ENCODE data around the gene MCTS1. TPM values are rescaled to one million over a fixed set of nuclear protein-coding genes. Genes with fewer than 3 reads are reported as not detected.

MCTS1 gene
- total RNA-seq (10 to 100 TPM; 17.6 to 55.6 (median 27.3) TPM), polyA plus RNA-seq (10 to 100 TPM; 55.8 to 76.3 TPM), total RNA-seq (14.4 reads per million, percentile 43 among the genes with 10 or more reads in this experiment)

GRCh38 chrX:120603707-120604360 lies at the start of gene MCTS1:
TSS of gene MCTS1 (plus strand) at chrX:120604101. CDS start at chrX:120604237, 136 bp downstream.
- H3K4me3 Mint-ChIP-seq, result peak within 1 kb of the TSS; percentile 91 to 99 (median 96)
- ChIA-PET POLR2A (interaction anchor here (0.6 to 4.1 kb wide), 18 partner anchors 11 to 907 kb away, joined by 3 to 111 read pairs (median 4); partner anchors contain the start of genes C1GALT1C1 and CUL4B), CTCF (interaction anchor here (0.5 to 1.3 kb wide), 3 partner anchors 8 to 238 kb away, joined by 3 read pairs; no protein-coding TSS in a partner anchor)
- Histone ChIP-seq H3K9me3 (ENCODE audit: control insufficient read depth in 2 of 3, low read length in 3 of 3) (no peaks in the 10 kb centered on the region), H3K36me3 (ENCODE audit: control insufficient read depth in 2 of 3, insufficient read depth in 3 of 3, low read length in 3 of 3) (peaks cover 0 to 7% (median 3%) of the 10 kb centered on the region in 3 experiments), H3K27ac (ENCODE audit: low read depth, low read length) (peak within 1 kb of the TSS; percentile 87), H3K4me1 (ENCODE audit: control insufficient read depth in 2 of 2, insufficient read depth in 2 of 2, low read length in 2 of 2) (peaks cover 6 to 10% of the 10 kb centered on the region in 2 donors), H3K27me3 (ENCODE audit: control insufficient read depth in 2 of 2, insufficient read depth in 2 of 2, low read length in 2 of 2) (no peaks in the 10 kb centered on the region), H3K4me3 (ENCODE audit: low read length) (peak within 1 kb of the TSS; percentile 55)
- intact Hi-C loops (cut with micrococcal nuclease), result loop anchor here (1.0 to 10.0 kb wide), 6 partner anchors 26 to 359 kb away; partner anchors contain the start of genes C1GALT1C1 (in 2 of the 2) and CUL4B (in 1 of the 2)
- H3K36me3 Mint-ChIP-seq, result peaks cover 0 to 4% (median 0%) of the 10 kb centered on the region in 5 donors
- DNase-seq, result peak; percentile 40 to 91 (median 82)
- peaks cover 0 to 19% (median 10%) of the 10 kb centered on the region in 7 donors for H3K4me1 Mint-ChIP-seq
- peak; percentile 95 for ATAC-seq
- peaks cover 0 to 5% (median 0%) of the 10 kb centered on the region in 11 donors for H3K9me3 Mint-ChIP-seq
- peaks cover 0 to 7% (median 0%) of the 10 kb centered on the region in 5 donors for H3K27me3 Mint-ChIP-seq
- H3K27ac Mint-ChIP-seq, result peak within 1 kb of the TSS; percentile 96 to 99 (median 98)

DNA sequence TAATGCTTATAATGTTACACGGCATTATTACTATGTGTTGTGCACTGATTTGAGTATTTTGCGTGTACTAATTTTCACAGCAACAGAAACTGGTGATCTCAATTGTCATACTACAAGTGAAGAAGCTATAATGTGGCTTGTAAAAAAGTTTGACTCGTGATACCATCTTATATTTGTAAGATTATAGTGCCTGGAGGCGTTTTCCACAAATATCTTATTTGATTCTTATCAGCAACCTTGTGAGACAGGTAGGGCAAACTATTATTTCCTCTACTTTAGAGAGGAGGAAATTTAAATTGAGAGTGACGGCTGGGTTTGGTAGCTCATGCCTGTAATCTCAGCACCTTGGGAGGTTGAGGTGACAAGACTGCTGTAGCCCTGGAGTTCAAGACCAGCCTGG lies 47.6 kb upstream of the MCTS1 start:
- ChIA-PET CTCF (interaction anchor here (0.5 kb wide), 1 partner anchor 104 kb away, joined by 4 read pairs; no protein-coding TSS in a partner anchor), POLR2A (interaction anchor here (1.3 to 1.8 kb wide), 2 partner anchors 48 to 107 kb away, joined by 5 to 8 read pairs; partner anchors contain the start of gene MCTS1)
- Mint-ChIP-seq H3K36me3 (peaks cover 0 to 10% (median 0%) of the 10 kb centered on the region in 5 donors), H3K9me3 (no peaks in the 10 kb centered on the region), H3K27ac (peak overlapping the region in 4 of 9 donors; percentile 36 to 59 (median 48)), H3K4me3 (peak overlapping the region in 9 of 10 donors; percentile 21 to 71 (median 41)), H3K4me1 (peaks cover 0 to 43% (median 29%) of the 10 kb centered on the region in 7 donors), H3K27me3 (no peaks in the 10 kb centered on the region)
- Histone ChIP-seq H3K4me3 (ENCODE audit: low read length) (no peak overlapping the region), H3K9me3 (ENCODE audit: control insufficient read depth in 2 of 3, low read length in 3 of 3) (no peaks in the 10 kb centered on the region), H3K27me3 (ENCODE audit: control insufficient read depth in 2 of 2, insufficient read depth in 2 of 2, low read length in 2 of 2) (no peaks in the 10 kb centered on the region), H3K36me3 (ENCODE audit: control insufficient read depth in 2 of 3, insufficient read depth in 3 of 3, low read length in 3 of 3) (peaks cover 0 to 4% (median 0%) of the 10 kb centered on the region in 3 experiments), H3K4me1 (ENCODE audit: control insufficient read depth in 2 of 2, insufficient read depth in 2 of 2, low read length in 2 of 2) (peaks cover 0 to 3% of the 10 kb centered on the region in 2 donors), H3K27ac (ENCODE audit: low read depth, low read length) (no peak overlapping the region)
- intact Hi-C loops (cut with micrococcal nuclease), result no loop called here
- DNase-seq (no peak), ATAC-seq (no peak)

GRCh38 chrX:120559804-120560203 lies 44.1 kb upstream of the MCTS1 start:
- intact Hi-C loops (cut with micrococcal nuclease), result loop anchor here (1.0 to 5.0 kb wide), 7 partner anchors 44 to 308 kb away; partner anchors contain the start of genes ZBTB33 (in 2 of the 2) and MCTS1 (in 1 of the 2)

DNA sequence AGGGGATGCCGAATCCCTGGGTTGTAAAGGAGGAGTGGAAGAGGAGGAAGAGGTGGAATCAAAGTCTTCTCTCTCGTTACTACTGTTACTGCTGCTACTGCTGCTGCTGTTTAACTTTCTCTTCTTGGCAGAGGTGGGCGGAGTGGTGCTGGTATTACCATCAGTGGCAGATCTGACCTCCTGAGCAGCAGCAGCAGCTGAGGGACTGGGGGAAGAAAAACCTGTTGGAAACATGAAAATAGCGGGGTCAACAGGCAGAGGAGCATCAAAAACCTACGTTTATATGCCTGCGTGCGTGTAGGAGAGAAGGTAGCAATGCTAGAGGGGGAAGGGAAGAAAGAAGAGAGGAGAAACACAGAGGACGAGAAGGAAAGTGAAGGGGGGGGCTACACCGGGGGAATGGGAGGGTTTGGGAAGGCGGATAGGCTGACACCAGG lies 43.5 kb upstream of the MCTS1 start:
- Histone ChIP-seq H3K4me3 (ENCODE audit: low read length) (peak overlapping the region; percentile 87), H3K4me1 (ENCODE audit: control insufficient read depth in 2 of 2, insufficient read depth in 2 of 2, low read length in 2 of 2) (peaks cover 0 to 3% of the 10 kb centered on the region in 2 donors), H3K27ac (ENCODE audit: low read depth, low read length) (peak overlapping the region; percentile 100), H3K36me3 (ENCODE audit: control insufficient read depth in 2 of 3, insufficient read depth in 3 of 3, low read length in 3 of 3) (peaks cover 0 to 4% (median 0%) of the 10 kb centered on the region in 3 experiments), H3K27me3 (ENCODE audit: control insufficient read depth in 2 of 2, insufficient read depth in 2 of 2, low read length in 2 of 2) (no peaks in the 10 kb centered on the region), H3K9me3 (ENCODE audit: control insufficient read depth in 2 of 3, low read length in 3 of 3) (no peaks in the 10 kb centered on the region)
- POLR2A ChIA-PET, result interaction anchor here (0.6 to 5.5 kb wide), 13 partner anchors 8 to 867 kb away, joined by 3 to 111 read pairs (median 5); partner anchors contain the start of genes C1GALT1C1, MCTS1 and SEPTIN6
- CTCF ChIA-PET, result interaction anchor here (0.6 kb wide), 1 partner anchor 85 kb away, joined by 3 read pairs; no protein-coding TSS in a partner anchor
- Mint-ChIP-seq H3K4me3 (peak overlapping the region; percentile 87 to 99 (median 98)), H3K9me3 (no peaks in the 10 kb centered on the region), H3K36me3 (peaks cover 0 to 9% (median 0%) of the 10 kb centered on the region in 5 donors), H3K27me3 (no peaks in the 10 kb centered on the region), H3K27ac (peak overlapping the region; percentile 88 to 100 (median 95)), H3K4me1 (peaks cover 6 to 33% (median 27%) of the 10 kb centered on the region in 7 donors)
- intact Hi-C loops (cut with micrococcal nuclease), result loop anchor here (1.0 to 5.0 kb wide), 7 partner anchors 44 to 308 kb away; partner anchors contain the start of genes ZBTB33 (in 2 of the 2) and MCTS1 (in 1 of the 2)
- ATAC-seq (peak; percentile 31), DNase-seq (peak in 2 of 9 donors; percentile 10 to 28)

More at GRCh38 chrX:120559804-120560203, 44.1 kb upstream of the MCTS1 start:
- Histone ChIP-seq H3K9me3 (ENCODE audit: control insufficient read depth in 2 of 3, low read length in 3 of 3) (no peaks in the 10 kb centered on the region), H3K27me3 (ENCODE audit: control insufficient read depth in 2 of 2, insufficient read depth in 2 of 2, low read length in 2 of 2) (no peaks in the 10 kb centered on the region), H3K4me3 (ENCODE audit: low read length) (peak overlapping the region; percentile 87), H3K4me1 (ENCODE audit: control insufficient read depth in 2 of 2, insufficient read depth in 2 of 2, low read length in 2 of 2) (peaks cover 0 to 3% of the 10 kb centered on the region in 2 donors), H3K36me3 (ENCODE audit: control insufficient read depth in 2 of 3, insufficient read depth in 3 of 3, low read length in 3 of 3) (peaks cover 0 to 4% (median 0%) of the 10 kb centered on the region in 3 experiments), H3K27ac (ENCODE audit: low read depth, low read length) (peak overlapping the region; percentile 100)
- ChIA-PET POLR2A (interaction anchor here (0.8 to 5.5 kb wide), 5 partner anchors 14 to 136 kb away, joined by 4 to 111 read pairs (median 14); partner anchors contain the start of genes C1GALT1C1 and MCTS1), CTCF (no interaction called here)
- peak in 1 of 9 donors; percentile 3 for DNase-seq
- H3K27ac Mint-ChIP-seq, result peak overlapping the region; percentile 88 to 100 (median 95)
- H3K9me3 Mint-ChIP-seq, result no peaks in the 10 kb centered on the region
- H3K27me3 Mint-ChIP-seq, result no peaks in the 10 kb centered on the region
- H3K4me1 Mint-ChIP-seq, result peaks cover 6 to 38% (median 30%) of the 10 kb centered on the region in 7 donors
- H3K4me3 Mint-ChIP-seq, result peak overlapping the region; percentile 87 to 99 (median 98)
- ATAC-seq, result no peak
- H3K36me3 Mint-ChIP-seq, result peaks cover 0 to 9% (median 0%) of the 10 kb centered on the region in 5 donors

GRCh38 chrX:120560842-120561633 lies 42.9 kb upstream of the MCTS1 start, which contains the start of gene CUL4B:
TSS of gene CUL4B (minus strand) at chrX:120560962. CDS start at chrX:120560638, 324 bp downstream.
- peaks cover 0 to 4% (median 0%) of the 10 kb centered on the region in 3 experiments for H3K36me3 ChIP-seq (ENCODE audit: control insufficient read depth in 2 of 3, insufficient read depth in 3 of 3, low read length in 3 of 3)
- ChIA-PET CTCF (interaction anchor here (0.6 to 0.8 kb wide), 2 partner anchors 43 to 86 kb away, joined by 3 read pairs; partner anchors contain the start of gene MCTS1), POLR2A (interaction anchor here (0.6 to 5.5 kb wide), 19 partner anchors 9 to 868 kb away, joined by 3 to 111 read pairs (median 4); partner anchors contain the start of genes C1GALT1C1, MCTS1 and SEPTIN6)
- peaks cover 0 to 3% of the 10 kb centered on the region in 2 donors for H3K4me1 ChIP-seq (ENCODE audit: control insufficient read depth in 2 of 2, insufficient read depth in 2 of 2, low read length in 2 of 2)
- ATAC-seq (peak; percentile 96), DNase-seq (peak; percentile 73 to 95 (median 92))
- no peaks in the 10 kb centered on the region for H3K27me3 Mint-ChIP-seq
- H3K27ac Mint-ChIP-seq, result peak within 1 kb of the TSS; percentile 88 to 100 (median 95)
- H3K4me1 Mint-ChIP-seq, result peaks cover 6 to 32% (median 26%) of the 10 kb centered on the region in 7 donors
- intact Hi-C loops (cut with micrococcal nuclease), result loop anchor here (1.0 to 5.0 kb wide), 8 partner anchors 43 to 309 kb away; partner anchors contain the start of genes C1GALT1C1 (in 2 of the 2), MCTS1 (in 2 of the 2) and ZBTB33 (in 2 of the 2)
- no peaks in the 10 kb centered on the region for H3K9me3 Mint-ChIP-seq
- no peaks in the 10 kb centered on the region for H3K27me3 ChIP-seq (ENCODE audit: control insufficient read depth in 2 of 2, insufficient read depth in 2 of 2, low read length in 2 of 2)
- H3K4me3 Mint-ChIP-seq, result peak within 1 kb of the TSS; percentile 87 to 99 (median 98)
- H3K36me3 Mint-ChIP-seq, result peaks cover 0 to 9% (median 0%) of the 10 kb centered on the region in 5 donors
- no peaks in the 10 kb centered on the region for H3K9me3 ChIP-seq (ENCODE audit: control insufficient read depth in 2 of 3, low read length in 3 of 3)
- H3K4me3 ChIP-seq (ENCODE audit: low read length), result peak within 1 kb of the TSS; percentile 87
- peak within 1 kb of the TSS; percentile 100 for H3K27ac ChIP-seq (ENCODE audit: low read depth, low read length)

Data from naive thymus-derived CD4-positive, alpha-beta T cell (primary cell).